Hepatocyte (in vitro differentiated cells): ENCODE measurements around the gene E2F3.
A peak's percentile ranks its signal among the peaks of the same experiment; 100 is the strongest.

Experiments used
- CTCF ChIP-seq: fragments of 200-600 bp; sonication (generic); IDR thresholded peaks from 2 replicates; pipeline ENCODE4 v1.5.1; 2016; ENCODE audit warnings: antibody characterized with exemption, mild to moderate bottlenecking; ENCODE audit not compliant: poor library complexity
- EZH2 ChIP-seq: fragments of 200-600 bp; sonication (generic); IDR thresholded peaks from 2 replicates; pipeline ENCODE4 v1.6.1; 2016; ENCODE audit warnings: antibody characterized with exemption, mild to moderate bottlenecking, borderline replicate concordance

DNA sequence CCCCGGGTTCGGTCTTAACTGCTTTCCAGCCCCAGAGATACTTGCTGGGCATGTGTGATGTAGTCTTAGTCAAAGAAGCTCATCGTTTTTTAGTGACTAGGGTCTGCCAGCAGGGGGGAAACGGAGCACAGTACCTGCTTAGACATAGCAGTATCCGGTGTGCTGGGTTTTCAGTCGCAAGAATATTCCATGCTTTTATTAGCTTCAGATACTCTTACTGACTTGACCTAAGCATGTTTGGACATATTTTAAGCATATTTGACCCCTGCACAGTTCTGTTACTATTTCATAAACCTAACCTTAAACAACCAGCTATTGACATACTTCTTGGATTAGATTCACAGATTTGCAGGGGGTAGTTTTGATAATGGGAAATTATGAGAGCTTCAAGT lies 3.0 kb downstream of the E2F3 start:
- TF ChIP-seq EZH2 (no peak), CTCF (peak; percentile 56)
